LNCAP (cell line): ENCODE measurements around the gene ZMYM2.

Experiments
- TF ChIP-seq, protein P1 (sequence below): fragments of 450-650 bp; IDR thresholded peaks from 2 replicates; pipeline ENCODE4 v1.5.1; 2017; ENCODE audit warnings: mild to moderate bottlenecking

ZMYM2 gene

GRCh38 chr13:19958155-19959111, at the start of gene ZMYM2:
TSS of gene ZMYM2 (plus strand) at chr13:19958727. CDS start at chr13:19993073, 34,346 bp downstream.
- TF ChIP-seq, protein P1, sequence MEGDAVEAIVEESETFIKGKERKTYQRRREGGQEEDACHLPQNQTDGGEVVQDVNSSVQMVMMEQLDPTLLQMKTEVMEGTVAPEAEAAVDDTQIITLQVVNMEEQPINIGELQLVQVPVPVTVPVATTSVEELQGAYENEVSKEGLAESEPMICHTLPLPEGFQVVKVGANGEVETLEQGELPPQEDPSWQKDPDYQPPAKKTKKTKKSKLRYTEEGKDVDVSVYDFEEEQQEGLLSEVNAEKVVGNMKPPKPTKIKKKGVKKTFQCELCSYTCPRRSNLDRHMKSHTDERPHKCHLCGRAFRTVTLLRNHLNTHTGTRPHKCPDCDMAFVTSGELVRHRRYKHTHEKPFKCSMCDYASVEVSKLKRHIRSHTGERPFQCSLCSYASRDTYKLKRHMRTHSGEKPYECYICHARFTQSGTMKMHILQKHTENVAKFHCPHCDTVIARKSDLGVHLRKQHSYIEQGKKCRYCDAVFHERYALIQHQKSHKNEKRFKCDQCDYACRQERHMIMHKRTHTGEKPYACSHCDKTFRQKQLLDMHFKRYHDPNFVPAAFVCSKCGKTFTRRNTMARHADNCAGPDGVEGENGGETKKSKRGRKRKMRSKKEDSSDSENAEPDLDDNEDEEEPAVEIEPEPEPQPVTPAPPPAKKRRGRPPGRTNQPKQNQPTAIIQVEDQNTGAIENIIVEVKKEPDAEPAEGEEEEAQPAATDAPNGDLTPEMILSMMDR = no peak

DNA sequence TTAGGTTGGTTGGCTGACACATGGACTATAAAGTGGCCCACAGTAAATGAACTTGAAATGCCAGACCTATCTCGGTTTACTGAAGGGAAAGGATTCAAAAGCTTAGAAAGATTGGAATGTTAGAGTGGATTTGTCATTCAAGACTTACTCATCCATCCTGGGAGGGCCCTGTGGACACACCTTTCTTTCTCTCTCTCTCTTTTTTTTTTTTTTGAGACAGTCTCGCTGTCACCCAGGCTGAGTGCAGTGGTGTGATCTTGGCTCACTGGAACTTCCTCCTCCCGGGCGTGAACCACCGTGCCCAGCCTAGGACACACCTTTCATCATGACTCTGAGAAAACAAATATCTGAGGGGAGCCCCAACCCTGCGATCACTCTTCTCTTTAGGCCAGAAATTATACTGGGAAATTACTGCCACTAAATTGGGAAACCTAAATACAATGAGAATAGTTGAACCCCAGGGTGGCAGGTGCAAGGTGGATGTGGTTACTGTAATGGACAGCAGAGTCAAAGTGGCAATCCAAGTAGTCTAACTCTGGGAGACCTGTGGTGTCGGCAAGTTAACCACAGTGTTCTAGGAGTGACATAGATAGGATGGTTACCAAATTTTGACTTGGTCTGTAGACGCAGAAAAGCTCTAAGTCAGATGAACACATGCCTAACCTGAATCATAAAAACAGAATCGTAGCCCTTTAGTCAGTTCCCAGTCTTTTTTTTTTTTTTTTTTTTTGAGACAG, 48.0 kb upstream of the ZMYM2 start:
- TF ChIP-seq, protein P1 = no peak

DNA sequence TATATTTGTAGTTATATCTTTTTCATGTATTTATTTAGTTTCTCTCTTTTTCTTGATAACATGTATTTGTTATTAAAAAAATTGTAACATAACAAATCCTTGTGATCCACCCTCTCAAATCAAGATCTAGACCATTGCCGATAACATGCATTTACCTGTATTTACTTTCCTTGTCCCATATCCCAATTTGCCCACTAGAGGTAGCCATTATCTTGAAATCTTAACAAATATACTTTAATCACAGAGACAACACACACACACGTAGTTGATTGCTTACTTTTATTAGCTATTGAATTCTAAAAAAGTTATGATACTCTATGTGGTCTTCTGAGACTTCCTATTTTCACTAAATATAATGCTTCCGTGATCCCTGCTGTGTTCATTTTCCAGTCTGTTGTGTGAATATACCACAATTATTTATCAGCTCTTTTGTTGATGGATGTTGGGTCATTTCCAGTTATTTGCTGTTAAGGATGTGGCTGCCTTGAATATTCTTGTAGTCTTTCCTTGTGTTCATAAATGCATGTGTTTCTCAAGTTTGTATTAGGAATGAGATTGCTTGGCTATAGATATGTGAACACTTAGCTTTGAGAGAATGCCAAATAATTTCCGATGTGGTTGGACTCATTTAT, 31.3 kb upstream of the ZMYM2 start:
- TF ChIP-seq, protein P1 = peak; percentile 55; the same call in 1 of the 2 replicates

DNA sequence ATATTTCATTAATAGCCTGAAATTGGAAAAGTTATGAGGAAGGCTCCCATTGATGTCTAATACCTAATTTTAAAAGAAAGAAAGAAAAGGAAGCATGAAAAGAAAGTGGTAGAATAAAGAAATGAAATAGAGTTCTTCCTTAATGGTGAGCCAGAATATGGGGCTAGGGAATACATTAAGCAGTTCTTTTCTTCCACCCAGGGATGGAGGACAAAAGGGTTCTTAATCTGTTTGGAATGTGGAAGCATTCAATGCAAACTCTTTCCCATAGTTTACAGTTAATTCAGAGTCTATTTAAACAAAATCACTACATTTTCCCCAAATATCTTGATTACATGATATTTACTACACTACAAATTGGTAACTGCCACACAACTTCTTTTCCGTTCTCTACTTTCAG, 18.4 kb upstream of the ZMYM2 start:
- TF ChIP-seq, protein P1 = no peak

DNA sequence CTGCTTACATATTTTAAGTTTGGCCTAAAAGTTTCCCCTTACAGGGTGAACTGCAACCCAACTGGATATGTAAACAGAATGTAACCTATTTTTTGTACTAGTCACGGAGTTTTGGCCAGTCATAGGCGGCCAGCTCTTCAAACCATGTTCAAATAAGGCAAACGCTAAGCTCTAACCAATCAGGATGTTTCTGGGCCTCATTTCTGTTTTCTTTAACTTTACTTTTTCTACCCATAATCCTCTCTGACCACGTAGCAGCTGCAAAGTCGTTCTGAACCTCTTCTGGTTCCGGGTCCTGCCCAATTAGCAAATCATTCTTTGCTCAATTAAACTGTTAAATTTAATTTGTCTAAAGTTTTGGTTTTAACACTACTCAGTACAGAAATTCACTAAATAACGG, 8.2 kb upstream of the ZMYM2 start:
- TF ChIP-seq, protein P1 = no peak

DNA sequence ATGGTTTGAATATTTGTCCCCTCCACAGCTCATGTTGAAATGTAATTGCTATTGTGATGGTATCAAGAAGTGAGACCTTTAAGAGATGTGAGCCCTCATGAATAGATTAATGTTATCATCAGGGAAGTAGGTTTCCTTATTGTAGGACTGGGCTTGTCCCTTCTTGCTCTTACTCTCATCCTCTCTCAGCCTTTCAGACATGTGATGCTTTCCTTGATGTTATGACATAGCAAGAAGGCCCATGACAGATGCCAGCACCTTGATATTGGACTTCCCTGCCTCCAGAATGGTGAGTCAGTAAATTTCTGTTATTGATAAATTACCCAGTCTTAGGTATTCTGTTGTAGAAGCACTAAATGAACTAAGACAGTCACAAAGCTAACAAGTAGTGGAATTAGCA, 5.7 kb upstream of the ZMYM2 start:
- TF ChIP-seq, protein P1 = no peak

DNA sequence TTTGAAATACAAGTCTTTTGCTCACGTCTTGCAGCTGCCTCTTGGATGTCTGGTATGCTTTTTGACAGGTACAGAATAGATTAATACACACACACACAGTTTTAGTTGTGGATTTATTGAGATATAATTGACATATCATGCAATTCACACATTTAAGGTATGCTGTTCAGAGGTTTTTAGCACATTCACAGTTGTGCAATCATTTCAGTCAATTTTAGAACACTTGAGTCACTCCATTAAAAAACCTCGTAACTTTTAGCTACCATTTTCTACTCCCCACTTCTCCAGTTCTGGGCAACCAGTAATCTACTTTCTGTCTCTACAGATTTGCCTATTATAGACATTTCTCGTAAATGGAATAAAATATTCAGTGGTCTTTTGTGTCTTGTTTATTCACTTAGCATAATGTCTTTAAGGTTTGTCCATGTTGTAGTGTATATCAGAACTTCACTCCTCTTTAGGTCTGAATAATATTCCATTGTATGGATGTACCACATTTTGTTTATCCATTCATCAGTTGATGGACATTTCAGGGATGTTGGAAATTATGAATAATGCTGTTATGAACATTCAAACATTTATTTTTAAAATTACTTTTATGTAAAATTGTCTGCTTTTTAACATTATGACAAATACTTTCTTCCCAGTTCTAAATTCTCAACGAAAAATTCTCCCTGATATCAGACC, 2.5 kb upstream of the ZMYM2 start:
- TF ChIP-seq, protein P1 = no peak
